GM18867 (cell line): Measurements from ENCODE around the gene PNO1.

Experiments
- ATAC-seq: cut with Tn5 transposase; IDR thresholded peaks from one replicate; pipeline ENCODE4 v1.9.1; 2021; ENCODE audit warnings: mild to moderate bottlenecking, moderate library complexity; ENCODE audit not compliant: unreplicated experiment

Gene PNO1

DNA sequence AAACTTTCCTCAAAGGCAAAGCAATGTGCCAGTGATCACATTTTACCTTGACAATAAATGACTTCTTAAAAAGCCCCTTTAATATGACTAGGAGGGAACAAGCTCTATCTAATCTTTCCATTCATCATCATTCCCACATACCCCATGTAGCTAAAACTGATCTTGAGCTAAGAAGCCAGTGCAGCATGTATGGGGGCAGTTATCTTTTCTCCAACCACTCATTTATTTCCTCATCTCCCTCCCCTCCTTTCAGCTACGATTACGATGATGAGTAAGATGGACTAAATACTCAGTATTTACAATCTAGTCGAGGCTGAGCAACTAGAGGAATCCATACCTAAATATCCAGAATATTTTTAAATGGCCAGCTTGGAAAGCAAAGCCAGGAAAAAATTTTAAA lies 35.5 kb downstream of the PNO1 start:
- ATAC-seq: no peak

GRCh38 chr2:68193787-68194372 lies 36.2 kb downstream of the PNO1 start:
- ATAC-seq: no peak

- no peak for ATAC-seq
These were observed 37.4 kb downstream of the PNO1 start for GRCh38 chr2:68195096-68195495.

DNA sequence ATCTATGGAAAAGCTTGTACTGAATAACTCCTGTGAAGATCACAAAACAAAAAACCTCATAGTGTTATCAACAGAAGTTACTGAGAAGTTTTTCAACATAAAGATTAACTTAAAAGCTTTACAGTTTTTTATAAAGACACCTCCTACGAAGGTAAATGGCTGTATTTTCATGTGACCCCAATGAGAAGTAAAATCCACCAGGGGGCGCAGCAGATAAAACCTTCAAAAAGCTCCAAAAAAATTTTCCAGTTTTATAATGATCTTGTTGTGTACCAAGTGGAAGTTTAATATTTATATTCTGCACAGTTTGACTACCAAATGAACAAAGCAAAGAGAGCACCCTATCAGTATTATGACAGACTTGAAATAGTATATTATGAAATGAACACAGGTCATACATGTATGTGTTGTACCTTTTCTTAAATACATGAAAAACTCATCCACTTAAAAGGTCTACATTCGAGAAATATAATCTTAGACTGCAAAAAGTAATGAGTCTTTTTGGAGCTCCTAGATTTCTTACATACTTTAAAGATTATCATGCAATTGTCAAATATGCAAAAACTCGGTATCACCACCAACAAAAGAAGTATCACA lies 38.5 kb downstream of the PNO1 start:
- ATAC-seq: no peak

DNA sequence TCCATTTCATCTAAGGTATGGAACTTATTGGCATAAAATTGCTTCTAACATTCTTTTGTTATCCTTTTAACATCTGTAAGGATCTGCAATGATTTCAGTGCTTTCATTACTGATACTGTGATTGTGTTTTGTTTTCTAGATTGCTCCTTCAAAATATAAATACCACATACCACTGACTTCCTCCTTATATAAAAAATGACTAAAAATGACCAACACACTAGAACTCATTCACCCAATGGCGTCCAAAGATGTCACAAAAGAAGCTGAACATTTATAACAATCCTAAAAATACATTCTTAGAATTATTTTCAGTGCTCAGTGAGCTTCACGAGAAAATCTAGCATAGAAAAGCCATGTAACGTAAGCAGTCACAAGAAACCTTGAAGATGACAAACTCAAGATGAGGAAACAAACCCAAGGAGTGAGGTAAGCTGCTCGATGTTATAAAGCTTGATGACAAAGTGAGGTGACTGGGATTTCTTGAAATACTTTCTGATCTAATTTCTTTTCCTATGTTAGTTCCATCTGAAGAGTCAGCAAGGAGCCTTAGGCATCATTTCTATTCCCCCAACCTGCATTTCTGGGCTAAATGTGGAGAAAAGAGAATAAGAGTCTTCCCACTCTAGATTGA lies 42.6 kb downstream of the PNO1 start:
- ATAC-seq: no peak

DNA sequence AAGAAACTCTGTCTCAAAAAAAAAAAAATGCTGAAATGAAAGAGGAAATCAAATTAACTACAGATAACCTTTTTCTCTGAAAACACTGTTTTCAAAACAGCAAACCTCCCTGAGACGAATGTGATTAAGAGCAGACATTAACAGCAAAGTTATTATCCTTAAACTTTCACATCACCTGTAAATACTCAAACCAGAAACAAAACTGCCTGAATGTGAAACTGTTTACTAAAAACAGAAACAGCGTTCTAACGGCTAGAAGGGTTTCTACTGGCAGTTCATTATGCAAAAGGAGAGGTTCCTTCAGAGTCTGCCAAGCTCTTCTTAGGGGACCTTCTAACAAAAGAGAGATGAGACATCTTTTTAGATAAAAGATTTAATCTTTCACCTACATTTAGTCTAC lies 45.9 kb downstream of the PNO1 start:
- ATAC-seq: peak; percentile 93

- no peak for ATAC-seq
These were observed 49.1 kb downstream of the PNO1 start for GRCh38 chr2:68206793-68207192.

- ATAC-seq: peak; percentile 82
These were observed 56.7 kb downstream of the PNO1 start for GRCh38 chr2:68214381-68214780.

GRCh38 chr2:68216454-68217310 lies 59.0 kb downstream of the PNO1 start:
- peak; percentile 32 for ATAC-seq

DNA sequence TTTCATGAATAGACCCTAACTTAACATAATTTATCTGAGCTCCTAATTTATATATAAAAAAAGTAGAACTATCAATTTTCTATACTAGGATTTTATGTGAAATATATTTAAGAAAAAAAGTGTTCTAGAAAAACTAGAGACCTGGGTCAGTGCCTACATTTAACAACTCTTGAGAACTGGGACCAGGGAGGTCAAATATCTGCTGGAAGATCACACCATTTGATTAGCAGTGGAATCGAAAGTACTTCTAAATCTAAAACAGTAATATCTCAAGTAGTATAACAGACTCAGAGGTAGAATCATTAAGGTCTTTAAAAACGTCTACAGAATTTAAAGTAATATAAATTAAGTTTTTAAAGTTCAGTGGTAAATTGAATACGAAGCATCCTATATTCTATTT lies 60.0 kb downstream of the PNO1 start:
- ATAC-seq: no peak

DNA sequence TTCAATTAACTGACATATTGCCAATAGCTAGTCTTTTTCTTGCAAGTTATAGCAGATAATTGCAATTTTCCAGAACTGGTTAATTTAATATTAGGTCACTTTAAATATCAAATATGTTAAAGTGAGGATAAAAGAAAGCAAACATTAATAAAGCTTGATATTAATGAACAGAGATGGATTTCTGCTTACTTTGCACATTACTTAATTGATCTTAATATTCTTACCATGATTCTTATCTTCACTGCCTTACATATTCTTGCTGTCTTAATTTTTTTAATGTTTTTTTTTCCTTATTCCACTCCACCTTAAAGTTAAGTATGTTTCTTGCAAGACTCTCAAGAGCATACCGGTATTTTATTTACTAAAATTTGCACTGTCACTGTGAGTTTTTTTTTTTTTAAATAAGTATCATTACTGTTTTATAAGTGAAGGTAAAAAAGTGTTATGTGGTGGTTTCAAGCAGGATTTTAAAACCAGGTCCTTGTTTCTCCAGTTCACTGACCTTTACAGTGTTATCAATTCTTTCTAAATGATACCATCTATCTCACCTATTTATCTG lies 60.7 kb downstream of the PNO1 start:
- ATAC-seq: no peak

- no peak for ATAC-seq
These were observed 64.6 kb downstream of the PNO1 start for GRCh38 chr2:68222287-68222686.

- no peak for ATAC-seq
These were observed 65.7 kb downstream of the PNO1 start for GRCh38 chr2:68223419-68223818.

DNA sequence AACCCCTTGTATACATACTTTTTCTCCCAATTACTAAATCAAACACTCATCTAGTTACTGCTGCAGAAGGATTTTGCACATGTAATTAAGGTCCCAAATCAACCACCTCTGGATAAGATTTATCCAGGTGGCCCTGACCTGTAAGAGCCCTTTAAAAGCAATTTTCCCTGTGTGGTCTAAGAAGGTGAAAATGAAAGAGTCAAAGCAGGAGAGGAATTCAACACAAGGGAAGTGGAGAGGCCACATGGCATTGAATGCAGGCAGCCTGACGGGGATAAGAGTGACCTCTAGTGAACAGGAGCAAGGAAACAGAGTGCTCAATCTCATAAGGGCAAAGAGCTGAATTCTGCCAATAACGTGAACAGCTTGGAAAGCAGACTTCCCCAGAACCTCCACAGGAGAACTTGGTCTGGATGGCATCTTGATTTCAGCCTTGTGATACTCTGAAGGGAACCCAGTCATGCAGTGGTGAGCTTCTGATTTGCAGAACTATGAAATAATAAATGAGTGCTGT lies 67.5 kb downstream of the PNO1 start:
- ATAC-seq: peak; percentile 78
